ENCODE data around the gene TMCC2. TPM values are rescaled to one million over a fixed set of nuclear protein-coding genes. Genes with fewer than 3 reads are reported as not detected.
A peak's percentile ranks its signal among the peaks of the same experiment; 100 is the strongest.

The TMCC2 gene
- total RNA-seq, 1 donor from 2014 or later = 5.6 TPM

DNA sequence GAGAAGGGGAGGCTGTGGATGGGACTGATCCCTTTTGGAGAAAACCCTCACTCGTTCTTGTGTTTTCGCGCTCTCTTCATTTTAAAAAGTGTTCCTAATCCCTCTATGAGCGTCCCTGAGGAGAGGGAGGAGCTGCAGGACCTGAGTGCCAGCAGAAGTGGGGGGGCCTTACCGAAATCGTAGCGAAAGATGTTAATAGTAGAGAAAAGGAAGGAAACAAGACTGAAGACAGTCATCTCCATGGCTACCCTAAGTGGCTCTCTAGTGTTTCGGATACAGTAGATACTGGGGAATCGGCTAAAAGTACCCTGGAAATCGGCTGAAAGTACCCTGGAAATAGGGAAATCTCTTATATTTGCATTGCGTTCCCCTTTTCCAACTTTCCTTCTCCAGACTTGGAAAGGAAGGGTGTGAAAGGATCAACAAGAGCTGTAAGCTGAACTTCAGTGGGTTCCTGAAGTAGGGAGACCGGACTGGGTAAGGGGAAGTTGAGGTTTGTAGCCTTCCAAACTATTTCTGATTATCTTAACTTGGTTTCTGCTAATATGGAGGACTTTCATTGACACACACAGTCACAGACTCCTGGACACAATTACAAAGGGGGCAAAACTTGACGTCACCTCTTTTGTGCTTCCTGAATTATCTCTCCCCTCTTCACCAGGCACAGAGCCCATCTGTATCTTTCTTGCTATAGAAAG is 15.8 kb upstream of the TMCC2 start:
- peak overlapping the region; percentile 96 for H3K4me3 Mint-ChIP-seq (ENCODE audit: unreplicated experiment)
- no peak for DNase-seq (ENCODE audit: low spot score)
- no peaks in the 10 kb centered on the region for H3K36me3 Mint-ChIP-seq (ENCODE audit: low read depth, unreplicated experiment)
- peaks cover 14% of the 10 kb centered on the region for H3K4me1 Mint-ChIP-seq (ENCODE audit: unreplicated experiment)
- H3K9me3 Mint-ChIP-seq (ENCODE audit: unreplicated experiment) = no peaks in the 10 kb centered on the region
- H3K27ac Mint-ChIP-seq (ENCODE audit: unreplicated experiment) = peak overlapping the region; percentile 92
- peaks cover 7% of the 10 kb centered on the region for H3K27me3 Mint-ChIP-seq (ENCODE audit: unreplicated experiment)
- TF ChIP-seq CTCF (IDR thresholded peaks at IDR 0.05; ENCODE audit: unreplicated experiment) = no peak

- TF ChIP-seq CTCF (IDR thresholded peaks at IDR 0.05; ENCODE audit: unreplicated experiment) = no peak
- no peaks in the 10 kb centered on the region for H3K9me3 Mint-ChIP-seq (ENCODE audit: unreplicated experiment)
- peak overlapping the region; percentile 20 for H3K27ac Mint-ChIP-seq (ENCODE audit: unreplicated experiment)
- H3K36me3 Mint-ChIP-seq (ENCODE audit: low read depth, unreplicated experiment) = no peaks in the 10 kb centered on the region
- H3K4me1 Mint-ChIP-seq (ENCODE audit: unreplicated experiment) = peaks cover 14% of the 10 kb centered on the region
- no peak overlapping the region for H3K4me3 Mint-ChIP-seq (ENCODE audit: unreplicated experiment)
- no peak for DNase-seq (ENCODE audit: low spot score)
- peaks cover 7% of the 10 kb centered on the region for H3K27me3 Mint-ChIP-seq (ENCODE audit: unreplicated experiment)
These were observed 13.0 kb upstream of the TMCC2 start for GRCh38 chr1:205214756-205215155.

DNA sequence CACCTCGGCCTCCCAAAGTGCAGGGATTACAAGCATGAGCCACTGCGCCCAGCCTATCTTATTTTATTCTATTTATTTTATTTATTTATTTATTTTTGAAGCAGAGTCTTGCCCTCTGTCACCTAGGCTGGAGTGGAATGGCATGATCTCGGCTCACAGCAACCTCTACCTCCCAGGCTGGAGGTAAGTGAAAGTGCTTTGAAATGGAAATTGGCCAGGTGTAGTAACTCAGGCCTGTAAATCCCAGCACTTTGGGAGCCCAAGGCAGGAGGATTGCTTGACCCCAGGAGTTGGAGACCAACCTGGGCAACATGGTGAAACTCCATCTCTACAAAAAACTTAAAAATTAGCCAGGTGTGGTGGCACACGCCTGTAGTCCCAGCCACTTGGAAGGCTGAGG is 11.2 kb upstream of the TMCC2 start:
- no peaks in the 10 kb centered on the region for H3K9me3 Mint-ChIP-seq (ENCODE audit: unreplicated experiment)
- H3K27me3 Mint-ChIP-seq (ENCODE audit: unreplicated experiment) = no peaks in the 10 kb centered on the region

DNA sequence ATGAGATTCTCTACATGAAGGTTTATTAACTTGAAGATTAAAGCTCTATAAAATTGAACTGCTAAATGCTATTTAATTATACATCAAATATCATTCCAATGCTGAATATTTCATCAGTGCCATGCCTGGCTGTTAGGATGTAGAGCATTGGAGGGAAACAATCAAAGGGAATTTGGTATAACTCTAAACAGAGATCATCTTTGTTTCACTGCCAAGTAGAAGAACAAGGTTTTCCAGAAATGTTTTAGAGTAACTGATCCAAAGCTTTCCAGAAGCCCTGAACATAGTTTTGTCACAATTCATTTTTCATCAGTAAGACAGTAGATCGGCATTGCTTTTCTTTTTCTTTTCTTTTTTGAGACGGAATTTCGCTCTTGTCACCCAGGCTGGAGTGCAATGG is 10.3 kb upstream of the TMCC2 start:
- Mint-ChIP-seq H3K9me3 (ENCODE audit: unreplicated experiment) (no peaks in the 10 kb centered on the region), H3K4me1 (ENCODE audit: unreplicated experiment) (no peaks in the 10 kb centered on the region), H3K27ac (ENCODE audit: unreplicated experiment) (no peak overlapping the region), H3K27me3 (ENCODE audit: unreplicated experiment) (no peaks in the 10 kb centered on the region), H3K36me3 (ENCODE audit: low read depth, unreplicated experiment) (no peaks in the 10 kb centered on the region), H3K4me3 (ENCODE audit: unreplicated experiment) (no peak overlapping the region)
- no peak for DNase-seq (ENCODE audit: low spot score)
- no peak for TF ChIP-seq CTCF (IDR thresholded peaks at IDR 0.05; ENCODE audit: unreplicated experiment)

More for the DNA sequence above, 11.2 kb upstream of the TMCC2 start:
- peaks cover 4% of the 10 kb centered on the region for H3K4me1 Mint-ChIP-seq (ENCODE audit: unreplicated experiment)
- no peak overlapping the region for H3K4me3 Mint-ChIP-seq (ENCODE audit: unreplicated experiment)
- no peak overlapping the region for H3K27ac Mint-ChIP-seq (ENCODE audit: unreplicated experiment)
- DNase-seq (ENCODE audit: low spot score) = no peak
- TF ChIP-seq CTCF (IDR thresholded peaks at IDR 0.05; ENCODE audit: unreplicated experiment) = no peak
- no peaks in the 10 kb centered on the region for H3K36me3 Mint-ChIP-seq (ENCODE audit: low read depth, unreplicated experiment)

- Mint-ChIP-seq H3K27me3 (ENCODE audit: unreplicated experiment) (no peaks in the 10 kb centered on the region), H3K4me1 (ENCODE audit: unreplicated experiment) (no peaks in the 10 kb centered on the region), H3K27ac (ENCODE audit: unreplicated experiment) (no peak overlapping the region), H3K4me3 (ENCODE audit: unreplicated experiment) (no peak overlapping the region), H3K36me3 (ENCODE audit: low read depth, unreplicated experiment) (no peaks in the 10 kb centered on the region), H3K9me3 (ENCODE audit: unreplicated experiment) (no peaks in the 10 kb centered on the region)
- TF ChIP-seq CTCF (IDR thresholded peaks at IDR 0.05; ENCODE audit: unreplicated experiment) = no peak
- DNase-seq (ENCODE audit: low spot score) = no peak
These were observed 7.3 kb upstream of the TMCC2 start for GRCh38 chr1:205220421-205220820.

Data from endothelial cell (in vitro differentiated cells).